CD4-positive, alpha-beta T cell (primary cell): ENCODE measurements around the gene SIGLEC10. TPM values are rescaled to one million over a fixed set of nuclear protein-coding genes. Genes with fewer than 3 reads are reported as not detected.

Source experiments
- ATAC-seq: fragments of 200-7000 bp; cut with Tn5 transposase; one replicate; pipeline ENCODE4 v1.10.0; 2022; ENCODE audit warnings: mild to moderate bottlenecking; ENCODE audit not compliant: poor library complexity
- CTCF ChIA-PET: fragments of 350-600 bp; sonication (Branson Sonifier 250); formaldehyde crosslinking; loops from one replicate; lab custom pipeline; 2021; ENCODE audit warnings: antibody characterized with exemption, inconsistent platforms; lab: Charles Lee
- POLR2A ChIA-PET: fragments of 350-600 bp; sonication (Branson Sonifier 250); formaldehyde crosslinking; loops from one replicate; lab custom pipeline; 2021; ENCODE audit warnings: antibody characterized with exemption, inconsistent platforms; lab: Charles Lee
- DNase-seq, 14 experiments: peaks; one replicate each; pipeline ENCODE4 v3.0.0-alpha.2; 2013 to 2020; ENCODE audit warnings: mixed read lengths in 2 of 14
- H3K27ac ChIP-seq, 2 donors: one replicate each; pipeline versions ENCODE4 v1.5.1 to v1.7.0; 2013; ENCODE audit warnings: low read length in 2 of 2, low read depth in 1 of 2, mild to moderate bottlenecking in 1 of 2
- H3K27me3 ChIP-seq, 2 experiments: 1 replicate in 1 of 2; 2 replicates in 1 of 2; pipeline versions ENCODE4 v1.6.1 to v1.7.0; 2013; ENCODE audit warnings: low read length in 2 of 2, control low read depth in 1 of 2, mild to moderate bottlenecking in 1 of 2, moderate library complexity in 1 of 2; ENCODE audit not compliant: insufficient read depth in 2 of 2, control insufficient read depth in 1 of 2
- H3K36me3 ChIP-seq: one replicate; pipeline ENCODE4 v1.6.1; 2013; ENCODE audit warnings: low read length, control low read depth; ENCODE audit not compliant: insufficient read depth
- H3K4me1 ChIP-seq: one replicate; pipeline ENCODE4 v1.6.1; 2013; ENCODE audit warnings: low read length, control low read depth; ENCODE audit not compliant: insufficient read depth
- H3K4me3 ChIP-seq: one replicate; pipeline ENCODE4 v1.5.1; 2013; ENCODE audit warnings: mild to moderate bottlenecking, low read length, moderate library complexity
- H3K9me3 ChIP-seq, 2 experiments: 1 replicate in 1 of 2; 2 replicates in 1 of 2; pipeline versions ENCODE4 v1.6.1 to v1.7.0; 2013; ENCODE audit warnings: low read length in 2 of 2, mild to moderate bottlenecking in 2 of 2, control low read depth in 1 of 2, moderate library complexity in 1 of 2; ENCODE audit not compliant: control insufficient read depth in 1 of 2, insufficient read depth in 1 of 2
- H3K27ac Mint-ChIP-seq: one replicate; pipeline ENCODE4 v1.8.0; 2020; ENCODE audit warnings: mixed read lengths
- H3K27me3 Mint-ChIP-seq: one replicate; pipeline ENCODE4 v1.8.0; 2021; ENCODE audit warnings: mixed read lengths
- H3K36me3 Mint-ChIP-seq: one replicate; pipeline ENCODE4 v1.8.0; 2021; ENCODE audit warnings: low read depth, mixed read lengths
- H3K4me1 Mint-ChIP-seq: one replicate; pipeline ENCODE4 v1.8.0; 2021; ENCODE audit warnings: low read depth, mixed read lengths
- H3K4me3 Mint-ChIP-seq: one replicate; pipeline ENCODE4 v1.8.0; 2020; ENCODE audit warnings: mild to moderate bottlenecking, mixed read lengths
- H3K9me3 Mint-ChIP-seq: one replicate; pipeline ENCODE4 v1.8.0; 2020; ENCODE audit warnings: mixed read lengths
- intact Hi-C, 2 experiments: fragments of 100-400 bp; cut with DNase I in 1 of 2; cut with micrococcal nuclease in 1 of 2; formaldehyde crosslinking; loops; one replicate each; pipeline versions ENCODE4 v1.15.1 to v1.9.0; 2023 to 2025; cut with DNase I, micrococcal nuclease
- total RNA-seq, 174 experiments: library from RNA in 2 of 174; stranded (reverse) in 2 of 174; gene quantifications; one replicate each; pipeline ENCODE4 v1.2.3 and lab custom pipeline; 2021 to 2026
- TF ChIP-seq, protein P1 (sequence below): fragments of 200-600 bp; IDR thresholded peaks from one replicate; pipeline ENCODE4 v1.8.0; 2022; ENCODE audit warnings: antibody characterized with exemption, mild to moderate bottlenecking

SIGLEC10 gene
- total RNA-seq, 2 experiments from 2014 or later: 0.39 to 0.58 TPM

DNA sequence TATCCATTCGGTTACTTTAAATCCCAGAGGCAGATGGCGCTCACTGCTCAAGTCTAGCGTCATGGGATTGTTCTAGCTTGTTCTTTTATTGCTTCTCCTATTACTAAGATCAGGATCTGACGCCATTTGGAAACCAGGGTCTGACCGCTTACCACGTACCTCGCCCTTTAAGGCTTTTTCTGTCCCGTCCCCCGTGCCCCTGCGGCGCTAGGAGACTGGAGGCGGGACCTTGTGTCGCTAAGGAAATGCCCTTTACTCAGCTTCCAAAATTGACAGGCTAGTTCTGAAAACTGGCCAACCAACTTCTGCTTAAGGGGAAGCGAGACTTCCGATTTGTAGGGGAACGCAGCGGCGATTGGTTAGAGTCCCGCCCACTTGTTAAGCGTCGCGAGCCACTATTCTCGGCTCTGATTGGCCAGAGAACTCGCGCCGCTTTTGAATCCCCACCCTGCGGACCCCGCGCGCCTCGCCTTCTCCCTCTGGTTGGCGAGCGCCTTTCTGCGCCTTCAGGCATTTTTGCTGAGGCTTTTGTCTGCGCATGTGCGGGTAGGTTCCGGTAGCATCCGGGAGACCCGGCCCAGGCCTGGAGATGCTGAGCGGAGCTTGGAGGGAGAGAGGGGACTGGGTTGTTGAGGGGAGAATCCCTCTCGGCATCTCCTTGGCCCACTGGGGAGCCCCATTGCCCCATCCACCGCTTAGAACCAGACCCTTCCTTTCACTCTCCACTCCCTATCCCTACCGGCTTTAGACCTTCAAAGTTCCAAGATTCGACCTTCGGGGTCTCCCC, 23.2 kb downstream of the SIGLEC10 start:
- Histone ChIP-seq H3K36me3 (no peaks in the 10 kb centered on the region), H3K27me3 (no peaks in the 10 kb centered on the region), H3K9me3 (no peaks in the 10 kb centered on the region), H3K4me1 (peaks cover 26% of the 10 kb centered on the region), H3K4me3 (peak overlapping the region; percentile 52), H3K27ac (peak overlapping the region; percentile 21 to 31)
- H3K4me3 Mint-ChIP-seq: peak overlapping the region; percentile 90
- ChIA-PET POLR2A (interaction anchor here (0.6 to 2.3 kb wide), 6 partner anchors 26 to 384 kb away, joined by 3 to 9 read pairs (median 4); partner anchors contain the start of genes CLDND2, ETFB and VSIG10L), CTCF (interaction anchor here (1.0 to 1.2 kb wide), 5 partner anchors 24 to 55 kb away, joined by 3 read pairs; no protein-coding TSS in a partner anchor)
- TF ChIP-seq, protein P1, sequence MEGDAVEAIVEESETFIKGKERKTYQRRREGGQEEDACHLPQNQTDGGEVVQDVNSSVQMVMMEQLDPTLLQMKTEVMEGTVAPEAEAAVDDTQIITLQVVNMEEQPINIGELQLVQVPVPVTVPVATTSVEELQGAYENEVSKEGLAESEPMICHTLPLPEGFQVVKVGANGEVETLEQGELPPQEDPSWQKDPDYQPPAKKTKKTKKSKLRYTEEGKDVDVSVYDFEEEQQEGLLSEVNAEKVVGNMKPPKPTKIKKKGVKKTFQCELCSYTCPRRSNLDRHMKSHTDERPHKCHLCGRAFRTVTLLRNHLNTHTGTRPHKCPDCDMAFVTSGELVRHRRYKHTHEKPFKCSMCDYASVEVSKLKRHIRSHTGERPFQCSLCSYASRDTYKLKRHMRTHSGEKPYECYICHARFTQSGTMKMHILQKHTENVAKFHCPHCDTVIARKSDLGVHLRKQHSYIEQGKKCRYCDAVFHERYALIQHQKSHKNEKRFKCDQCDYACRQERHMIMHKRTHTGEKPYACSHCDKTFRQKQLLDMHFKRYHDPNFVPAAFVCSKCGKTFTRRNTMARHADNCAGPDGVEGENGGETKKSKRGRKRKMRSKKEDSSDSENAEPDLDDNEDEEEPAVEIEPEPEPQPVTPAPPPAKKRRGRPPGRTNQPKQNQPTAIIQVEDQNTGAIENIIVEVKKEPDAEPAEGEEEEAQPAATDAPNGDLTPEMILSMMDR: no peak
- no peaks in the 10 kb centered on the region for H3K27me3 Mint-ChIP-seq
- no peaks in the 10 kb centered on the region for H3K9me3 Mint-ChIP-seq
- H3K36me3 Mint-ChIP-seq: no peaks in the 10 kb centered on the region
- intact Hi-C loops: loop anchor here (1.0 to 2.0 kb wide), 3 partner anchors 27 to 55 kb away; no protein-coding TSS in a partner anchor
- H3K4me1 Mint-ChIP-seq: peaks cover 23% of the 10 kb centered on the region
- peak; percentile 69 to 96 (median 76) for DNase-seq
- ATAC-seq: peak; percentile 95
- H3K27ac Mint-ChIP-seq: peak overlapping the region; percentile 58

DNA sequence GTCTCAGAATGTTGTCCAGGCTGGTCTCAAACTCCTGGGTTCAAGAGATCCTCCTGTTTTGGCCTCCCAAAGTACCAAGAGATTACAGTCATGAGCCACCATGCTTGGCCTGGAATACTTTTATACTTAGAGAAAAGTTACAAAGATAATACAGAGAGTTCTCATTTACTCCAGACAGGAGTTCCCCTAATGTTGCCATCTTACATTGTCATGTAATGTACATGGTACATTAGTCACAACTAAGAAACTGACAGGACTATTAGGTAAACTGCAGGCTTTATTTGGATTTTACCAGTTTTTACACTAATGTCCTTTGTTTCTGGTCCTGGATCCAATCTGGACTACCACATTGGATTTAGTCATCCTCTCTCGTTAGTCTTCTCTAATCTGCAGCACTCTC, 24.7 kb downstream of the SIGLEC10 start:
- Histone ChIP-seq H3K9me3 (no peaks in the 10 kb centered on the region), H3K4me3 (no peak overlapping the region), H3K27ac (no peak overlapping the region), H3K27me3 (no peaks in the 10 kb centered on the region), H3K36me3 (no peaks in the 10 kb centered on the region), H3K4me1 (peaks cover 26% of the 10 kb centered on the region)
- peak overlapping the region; percentile 25 for H3K4me3 Mint-ChIP-seq
- no peak overlapping the region for H3K27ac Mint-ChIP-seq
- no peaks in the 10 kb centered on the region for H3K36me3 Mint-ChIP-seq
- intact Hi-C loops: no loop called here
- CTCF ChIA-PET: no interaction called here
- no peak for DNase-seq
- no peaks in the 10 kb centered on the region for H3K27me3 Mint-ChIP-seq
- no peak for ATAC-seq
- no peaks in the 10 kb centered on the region for H3K9me3 Mint-ChIP-seq
- POLR2A ChIA-PET: no interaction called here
- TF ChIP-seq, protein P1: no peak
- H3K4me1 Mint-ChIP-seq: peaks cover 23% of the 10 kb centered on the region

DNA sequence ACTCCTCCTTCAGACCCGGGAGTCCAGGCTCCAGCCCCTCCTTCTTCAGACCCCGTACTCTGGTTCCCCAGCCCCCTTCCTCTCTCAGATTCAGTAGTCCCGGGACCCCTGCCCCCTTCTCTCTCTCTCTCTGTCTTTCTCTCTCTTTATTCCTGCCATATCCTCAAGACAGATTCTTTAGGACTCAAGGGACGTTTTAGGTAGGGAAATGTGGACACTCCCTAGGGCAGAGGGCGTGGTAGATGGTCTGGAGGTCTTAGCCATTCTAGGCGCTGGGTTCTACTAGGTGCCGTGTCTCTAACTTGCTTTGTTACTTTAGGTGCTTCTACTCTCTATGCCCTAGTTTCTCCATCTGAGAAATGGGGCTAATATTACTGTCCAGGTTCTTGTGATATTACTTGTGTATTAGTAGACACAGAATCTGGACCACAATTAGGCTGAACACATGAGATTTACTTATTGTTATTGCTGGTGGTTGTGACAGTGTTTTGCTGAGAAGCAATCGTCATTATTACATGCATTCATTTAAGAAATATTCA, 26.3 kb downstream of the SIGLEC10 start:
- H3K36me3 Mint-ChIP-seq: no peaks in the 10 kb centered on the region
- no peaks in the 10 kb centered on the region for H3K27me3 ChIP-seq
- H3K4me3 ChIP-seq: no peak overlapping the region
- no peaks in the 10 kb centered on the region for H3K9me3 Mint-ChIP-seq
- intact Hi-C loops: no loop called here
- H3K27ac Mint-ChIP-seq: no peak overlapping the region
- peaks cover 31% of the 10 kb centered on the region for H3K4me1 ChIP-seq
- H3K27me3 Mint-ChIP-seq: no peaks in the 10 kb centered on the region
- no peaks in the 10 kb centered on the region for H3K9me3 ChIP-seq
- DNase-seq (no peak), ATAC-seq (no peak)
- H3K4me3 Mint-ChIP-seq: no peak overlapping the region
- POLR2A ChIA-PET: no interaction called here
- no peak overlapping the region for H3K27ac ChIP-seq
- no peaks in the 10 kb centered on the region for H3K36me3 ChIP-seq
- H3K4me1 Mint-ChIP-seq: peaks cover 23% of the 10 kb centered on the region
- TF ChIP-seq, protein P1: no peak
- CTCF ChIA-PET: no interaction called here
